ENCODE data around the gene POC1A. TPM values are rescaled to one million over a fixed set of nuclear protein-coding genes. Genes with fewer than 3 reads are reported as not detected.

POC1A gene
- total and polyA plus RNA-seq, 10 of the 15 experiments (the other 5 are each of a cell fraction or from before 2014, with no cell fraction given), result 8.5 to 49.8 (median 23.5) TPM

DNA sequence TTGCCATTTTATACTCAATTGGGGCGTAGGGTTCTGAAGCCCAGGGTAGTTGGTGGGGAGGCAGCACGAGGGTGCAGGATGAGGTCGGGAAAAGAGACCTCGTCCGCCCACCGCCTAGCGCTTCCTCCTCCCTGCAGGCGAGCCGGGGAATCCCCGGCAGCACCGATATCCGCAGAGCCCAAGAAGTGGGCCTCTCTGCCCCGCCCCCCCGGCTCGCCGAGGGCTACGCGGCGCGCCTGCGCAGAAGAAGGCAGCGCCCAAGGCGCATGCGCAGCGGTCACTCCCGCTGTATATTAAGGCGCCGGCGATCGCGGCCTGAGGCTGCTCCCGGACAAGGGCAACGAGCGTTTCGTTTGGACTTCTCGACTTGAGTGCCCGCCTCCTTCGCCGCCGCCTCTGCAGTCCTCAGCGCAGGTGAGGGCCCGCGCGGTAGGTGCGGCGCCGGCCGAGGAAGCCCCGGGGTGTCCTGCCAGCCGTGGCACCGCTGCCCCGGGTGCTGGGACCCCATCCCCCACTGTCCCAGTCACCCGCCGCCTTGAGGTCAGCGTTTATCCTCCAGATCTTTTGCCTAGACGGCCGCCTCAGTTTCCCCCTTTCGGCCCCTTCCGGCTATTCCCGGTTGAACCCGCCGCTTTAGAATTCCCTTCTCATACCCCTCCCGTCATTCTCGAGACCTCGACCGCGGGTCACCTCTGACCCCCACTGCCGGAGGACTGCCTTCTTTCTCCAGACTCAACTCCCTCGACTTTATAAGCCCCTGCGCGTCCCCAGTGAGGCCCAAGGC is 43.8 kb upstream of the POC1A start, which contains the start of gene ALAS1:
TSS of gene ALAS1 (plus strand) at position 319 of the 784 bp plus-strand sequence. CDS start 1,082 bp downstream, outside the sequence.
- WGBS (ENCODE audit: insufficient coverage, insufficient replicate concordance, low lambda C conversion rate, missing lambda C conversion rate), result 1% methylated on average over 67 of the region's 71 CpGs
- in situ Hi-C loops (cut with MboI) (no loop called here), intact Hi-C loops (cut with micrococcal nuclease; ENCODE audit: unreplicated experiment) (loop anchor here (2.0 kb wide), 1 partner anchor 43 kb away; the partner anchor contains the start of gene POC1A)
- Histone ChIP-seq H3K4me2 (ENCODE audit: control insufficient read depth, insufficient read depth) (peak within 1 kb of the TSS; percentile 99), H3K79me2 (ENCODE audit: control insufficient read depth, insufficient read depth, low read length) (peaks cover 21% of the 10 kb centered on the region), H3K4me3 (peak within 1 kb of the TSS; percentile 89), H4K20me1 (ENCODE audit: control insufficient read depth, insufficient read depth) (no peaks in the 10 kb centered on the region), H3K9ac (ENCODE audit: control insufficient read depth, insufficient read depth, low read length) (peak within 1 kb of the TSS; percentile 84), H3K27ac (ENCODE audit: control insufficient read depth, insufficient read depth) (peak within 1 kb of the TSS; percentile 71), H3K27me3 (replicated peaks in 1 of 2; ENCODE audit: control insufficient read depth in 2 of 2, insufficient read depth in 2 of 2, low read length in 1 of 2) (no peaks in the 10 kb centered on the region), H3K36me3 (ENCODE audit: control insufficient read depth in 2 of 2, insufficient read depth in 2 of 2, low read length in 1 of 2) (peaks cover 0 to 4% of the 10 kb centered on the region in 2 experiments; a peak in 1 of 4 replicates), H2AFZ (ENCODE audit: control insufficient read depth, low read depth, low read length) (peak within 1 kb of the TSS; percentile 91), H3K9me3 (replicated peaks; ENCODE audit: control insufficient read depth, insufficient read depth, low read length) (no peaks in the 10 kb centered on the region), H3K4me1 (ENCODE audit: control insufficient read depth, insufficient read depth, low read length) (peaks cover 37% of the 10 kb centered on the region)
- ChIA-PET CTCF (interaction anchor here (1.1 to 1.8 kb wide), 3 partner anchors 22 to 141 kb away, joined by 3 to 4 read pairs (median 4); no protein-coding TSS in a partner anchor), POLR2A (interaction anchor here (1.0 to 1.2 kb wide), 4 partner anchors 11 to 215 kb away, joined by 3 read pairs; no protein-coding TSS in a partner anchor), RAD21 (ENCODE audit: unreplicated experiment) (no interaction called here), SMC1A (ENCODE audit: uncharacterized antibody, unreplicated experiment) (interaction anchor here (1.6 kb wide), 1 partner anchor 12 kb away, joined by 3 read pairs; no protein-coding TSS in a partner anchor)
- DNase-seq (ENCODE audit: low read depth, low spot score), result peak; percentile 72
- BruUV-seq (replicated peaks), result no TSS peak
- FAIRE-seq, result peak; percentile 96
- peak; percentile 88 for ATAC-seq
- TF ChIP-seq JUND (IDR thresholded peaks at IDR 0.05; ENCODE audit: low read depth, low read length) (no peak), IKZF2 (IDR thresholded peaks at IDR 0.05) (peak; percentile 81 to 84), YY1 (IDR thresholded peaks at IDR 0.05; ENCODE audit: low read depth, low read length) (peak; percentile 13; the same call in 1 of the 2 replicates), RUNX3 (IDR thresholded peaks at IDR 0.05; ENCODE audit: low read length) (peak; percentile 5; the same call in 1 of the 2 replicates), IKZF1 (conservative IDR thresholded peaks at IDR 0.05) (peak; percentile 99), ZNF207 (IDR thresholded peaks at IDR 0.05; ENCODE audit: borderline replicate concordance) (peak; percentile 73; the same call in 1 of the 2 replicates), CREB1 (IDR thresholded peaks at IDR 0.05; ENCODE audit: low read depth) (peak; percentile 18; the same call in 1 of the 2 replicates), SMARCA5 (IDR thresholded peaks at IDR 0.05) (peak; percentile 6; the same call in 1 of the 2 replicates), RELA (IDR thresholded peaks at IDR 0.05; ENCODE audit: borderline replicate concordance, partially characterized antibody) (no peak), POLR2AphosphoS5 (IDR thresholded peaks at IDR 0.05; ENCODE audit: low read length) (peak; percentile 94), RCOR1 (conservative IDR thresholded peaks at IDR 0.05; ENCODE audit: low read depth, low read length) (no peak), POLR2A (IDR thresholded peaks at IDR 0.05; ENCODE audit: low read depth, low read length) (peak; percentile 93), EGR1 (IDR thresholded peaks at IDR 0.05; ENCODE audit: borderline replicate concordance in 1 of 2, low read depth in 2 of 2, low read length in 2 of 2) (peak in 1 of 2 experiments; percentile 66; a peak in 1 of 3 replicates), LARP7 (IDR thresholded peaks at IDR 0.05) (peak; percentile 68; the same call in 1 of the 2 replicates), POU2F2 (IDR thresholded peaks at IDR 0.05; ENCODE audit: borderline replicate concordance, low read depth, low read length) (peak; percentile 80; the same call in 2 of the 3 replicates), NR2F1 (conservative IDR thresholded peaks at IDR 0.05) (peak; percentile 96), PAX5 (IDR thresholded peaks at IDR 0.05; ENCODE audit: borderline replicate concordance, low read depth, low read length) (peak; percentile 8; the same call in 1 of the 2 replicates), EED (IDR thresholded peaks at IDR 0.05; ENCODE audit: low read depth) (peak; percentile 56), BACH1 (IDR thresholded peaks at IDR 0.05; ENCODE audit: borderline replicate concordance) (0 out of 2 replicates have a peak, but pooled peaks have one; percentile 65), ZNF384 (IDR thresholded peaks at IDR 0.05; ENCODE audit: borderline replicate concordance, low read depth, low read length) (no peak), NRF1 (conservative IDR thresholded peaks at IDR 0.05; ENCODE audit: low read depth, low read length) (peak; percentile 97)
- TF ChIP-seq, protein P1, sequence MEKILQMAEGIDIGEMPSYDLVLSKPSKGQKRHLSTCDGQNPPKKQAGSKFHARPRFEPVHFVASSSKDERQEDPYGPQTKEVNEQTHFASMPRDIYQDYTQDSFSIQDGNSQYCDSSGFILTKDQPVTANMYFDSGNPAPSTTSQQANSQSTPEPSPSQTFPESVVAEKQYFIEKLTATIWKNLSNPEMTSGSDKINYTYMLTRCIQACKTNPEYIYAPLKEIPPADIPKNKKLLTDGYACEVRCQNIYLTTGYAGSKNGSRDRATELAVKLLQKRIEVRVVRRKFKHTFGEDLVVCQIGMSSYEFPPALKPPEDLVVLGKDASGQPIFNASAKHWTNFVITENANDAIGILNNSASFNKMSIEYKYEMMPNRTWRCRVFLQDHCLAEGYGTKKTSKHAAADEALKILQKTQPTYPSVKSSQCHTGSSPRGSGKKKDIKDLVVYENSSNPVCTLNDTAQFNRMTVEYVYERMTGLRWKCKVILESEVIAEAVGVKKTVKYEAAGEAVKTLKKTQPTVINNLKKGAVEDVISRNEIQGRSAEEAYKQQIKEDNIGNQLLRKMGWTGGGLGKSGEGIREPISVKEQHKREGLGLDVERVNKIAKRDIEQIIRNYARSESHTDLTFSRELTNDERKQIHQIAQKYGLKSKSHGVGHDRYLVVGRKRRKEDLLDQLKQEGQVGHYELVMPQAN (conservative IDR thresholded peaks at IDR 0.05), result peak; percentile 85
- TF ChIP-seq, protein P2, sequence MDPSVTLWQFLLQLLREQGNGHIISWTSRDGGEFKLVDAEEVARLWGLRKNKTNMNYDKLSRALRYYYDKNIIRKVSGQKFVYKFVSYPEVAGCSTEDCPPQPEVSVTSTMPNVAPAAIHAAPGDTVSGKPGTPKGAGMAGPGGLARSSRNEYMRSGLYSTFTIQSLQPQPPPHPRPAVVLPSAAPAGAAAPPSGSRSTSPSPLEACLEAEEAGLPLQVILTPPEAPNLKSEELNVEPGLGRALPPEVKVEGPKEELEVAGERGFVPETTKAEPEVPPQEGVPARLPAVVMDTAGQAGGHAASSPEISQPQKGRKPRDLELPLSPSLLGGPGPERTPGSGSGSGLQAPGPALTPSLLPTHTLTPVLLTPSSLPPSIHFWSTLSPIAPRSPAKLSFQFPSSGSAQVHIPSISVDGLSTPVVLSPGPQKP (IDR thresholded peaks at IDR 0.05; ENCODE audit: low read depth, low read length), result no peak

Measured in GM12878 (cell line).